ENCODE data around the gene SRSF9.
"Not testable (repeated sequence)": the region's sequence is repeated elsewhere in the genome, so short reads cannot be mapped to it uniquely, and the experiment has no call there.

Gene SRSF9, protein sequence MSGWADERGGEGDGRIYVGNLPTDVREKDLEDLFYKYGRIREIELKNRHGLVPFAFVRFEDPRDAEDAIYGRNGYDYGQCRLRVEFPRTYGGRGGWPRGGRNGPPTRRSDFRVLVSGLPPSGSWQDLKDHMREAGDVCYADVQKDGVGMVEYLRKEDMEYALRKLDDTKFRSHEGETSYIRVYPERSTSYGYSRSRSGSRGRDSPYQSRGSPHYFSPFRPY

DNA sequence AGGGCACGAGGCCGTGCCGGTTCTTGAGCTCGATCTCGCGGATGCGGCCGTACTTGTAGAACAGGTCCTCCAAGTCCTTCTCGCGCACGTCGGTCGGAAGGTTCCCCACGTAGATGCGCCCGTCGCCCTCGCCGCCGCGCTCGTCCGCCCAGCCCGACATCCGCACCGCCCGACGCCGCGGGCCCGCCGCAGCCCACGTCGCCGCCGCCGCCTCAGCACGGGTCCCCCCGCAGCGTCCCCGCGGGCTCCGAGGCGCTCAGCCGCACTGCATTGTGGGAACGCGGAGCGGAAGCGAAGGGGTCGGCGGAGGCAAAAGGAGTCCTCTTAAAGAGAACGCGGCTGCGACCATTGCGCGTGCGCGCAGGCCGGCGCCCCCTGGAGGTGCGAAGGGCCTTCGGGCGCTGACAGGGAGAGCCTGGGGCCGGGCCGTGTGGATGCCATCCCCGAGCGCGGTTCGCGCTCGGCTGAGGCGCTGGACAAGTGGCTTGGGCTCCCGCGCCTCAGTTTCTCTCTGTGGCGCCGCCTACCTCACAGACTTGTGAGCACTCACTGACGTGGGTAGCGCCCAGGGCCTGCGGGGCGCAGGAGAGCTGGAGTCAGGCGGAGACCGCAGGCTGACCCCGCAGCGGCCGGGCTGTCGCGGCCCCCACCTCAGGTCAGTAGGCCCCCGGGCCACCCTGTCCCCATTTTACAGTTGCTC, at the start of gene SRSF9:
TSS of gene SRSF9 (minus strand) at position 299 of the 700 bp plus-strand sequence. CDS start at position 160, 139 bp downstream.
- DNase-seq (ENCODE audit: low read depth), result peak; percentile 95
- peak within 1 kb of the TSS; percentile 81 for H3K4me3 ChIP-seq (ENCODE audit: control insufficient read depth, low read depth, low read length)
- TF ChIP-seq, protein P1, sequence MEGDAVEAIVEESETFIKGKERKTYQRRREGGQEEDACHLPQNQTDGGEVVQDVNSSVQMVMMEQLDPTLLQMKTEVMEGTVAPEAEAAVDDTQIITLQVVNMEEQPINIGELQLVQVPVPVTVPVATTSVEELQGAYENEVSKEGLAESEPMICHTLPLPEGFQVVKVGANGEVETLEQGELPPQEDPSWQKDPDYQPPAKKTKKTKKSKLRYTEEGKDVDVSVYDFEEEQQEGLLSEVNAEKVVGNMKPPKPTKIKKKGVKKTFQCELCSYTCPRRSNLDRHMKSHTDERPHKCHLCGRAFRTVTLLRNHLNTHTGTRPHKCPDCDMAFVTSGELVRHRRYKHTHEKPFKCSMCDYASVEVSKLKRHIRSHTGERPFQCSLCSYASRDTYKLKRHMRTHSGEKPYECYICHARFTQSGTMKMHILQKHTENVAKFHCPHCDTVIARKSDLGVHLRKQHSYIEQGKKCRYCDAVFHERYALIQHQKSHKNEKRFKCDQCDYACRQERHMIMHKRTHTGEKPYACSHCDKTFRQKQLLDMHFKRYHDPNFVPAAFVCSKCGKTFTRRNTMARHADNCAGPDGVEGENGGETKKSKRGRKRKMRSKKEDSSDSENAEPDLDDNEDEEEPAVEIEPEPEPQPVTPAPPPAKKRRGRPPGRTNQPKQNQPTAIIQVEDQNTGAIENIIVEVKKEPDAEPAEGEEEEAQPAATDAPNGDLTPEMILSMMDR (conservative IDR thresholded peaks at IDR 0.05; ENCODE audit: control insufficient read depth, insufficient read depth, low read depth, low read length), result peak; percentile 62

DNA sequence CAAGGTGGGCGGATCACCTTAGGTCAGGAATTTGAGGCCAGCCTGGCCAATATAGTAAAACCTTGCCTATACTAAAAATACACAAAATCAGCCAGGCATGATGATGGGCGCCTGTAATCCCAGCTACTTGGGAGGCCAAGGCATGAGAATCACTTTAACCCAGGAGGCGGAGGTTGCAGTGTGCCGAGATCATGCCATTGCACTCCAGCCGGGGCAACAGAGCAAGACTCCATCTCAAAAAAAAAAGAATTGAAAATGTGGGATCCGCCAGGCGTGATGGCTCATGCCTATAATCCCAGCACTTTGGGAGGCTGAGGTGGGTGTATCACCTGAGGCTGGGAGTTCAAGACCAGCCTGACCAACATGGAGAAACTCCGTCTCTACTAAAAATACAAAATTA, 49.8 kb upstream of the SRSF9 start:
- H3K4me3 ChIP-seq (ENCODE audit: control insufficient read depth, low read depth, low read length); DNase-seq (ENCODE audit: low read depth): not testable (repeated sequence)

DNA sequence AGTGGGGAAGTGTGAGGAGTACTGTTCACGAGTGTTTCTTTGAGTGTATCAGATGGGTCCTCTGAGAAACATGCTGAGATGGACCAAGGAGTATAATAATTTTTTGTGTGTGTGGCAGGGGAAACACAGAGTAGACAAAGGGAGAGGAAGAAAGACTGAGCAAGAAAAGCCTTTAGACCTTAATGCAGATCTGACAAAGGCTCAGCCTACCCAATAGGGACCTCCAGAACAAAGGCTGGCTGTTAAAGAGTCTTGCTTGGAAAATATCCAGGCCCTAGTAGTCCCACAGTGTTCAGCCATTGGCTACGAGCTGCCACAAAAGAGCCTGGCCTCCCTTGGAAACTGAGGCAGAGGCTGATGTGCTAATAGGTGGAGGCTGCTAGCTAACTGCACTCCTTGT, 45.9 kb upstream of the SRSF9 start:
- DNase-seq (ENCODE audit: low read depth), result no peak
- no peak overlapping the region for H3K4me3 ChIP-seq (ENCODE audit: control insufficient read depth, low read depth, low read length)
- TF ChIP-seq, protein P1 (conservative IDR thresholded peaks at IDR 0.05; ENCODE audit: control insufficient read depth, insufficient read depth, low read depth, low read length), result no peak

DNA sequence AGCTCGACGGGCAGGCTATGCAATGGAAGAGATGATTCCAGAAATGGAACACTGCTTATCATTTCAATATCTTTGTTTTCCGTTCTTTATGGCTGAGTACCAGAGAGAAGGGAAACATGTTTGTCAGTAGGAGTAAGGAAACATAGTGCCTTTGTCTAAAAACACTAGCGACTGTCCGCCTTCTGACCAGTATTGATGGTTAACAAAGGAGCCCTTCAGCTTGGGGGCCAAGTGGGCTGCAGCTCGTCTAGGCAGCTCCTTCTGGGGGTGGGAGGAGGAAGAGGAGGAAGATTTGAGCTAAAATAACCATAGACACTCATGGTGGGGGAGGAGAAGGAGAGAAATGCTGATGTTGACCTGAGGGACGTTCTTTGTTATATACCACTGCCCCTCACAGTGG, 44.5 kb upstream of the SRSF9 start:
- TF ChIP-seq, protein P1 (conservative IDR thresholded peaks at IDR 0.05; ENCODE audit: control insufficient read depth, insufficient read depth, low read depth, low read length), result no peak
- DNase-seq (ENCODE audit: low read depth), result no peak
- H3K4me3 ChIP-seq (ENCODE audit: control insufficient read depth, low read depth, low read length), result no peak overlapping the region

DNA sequence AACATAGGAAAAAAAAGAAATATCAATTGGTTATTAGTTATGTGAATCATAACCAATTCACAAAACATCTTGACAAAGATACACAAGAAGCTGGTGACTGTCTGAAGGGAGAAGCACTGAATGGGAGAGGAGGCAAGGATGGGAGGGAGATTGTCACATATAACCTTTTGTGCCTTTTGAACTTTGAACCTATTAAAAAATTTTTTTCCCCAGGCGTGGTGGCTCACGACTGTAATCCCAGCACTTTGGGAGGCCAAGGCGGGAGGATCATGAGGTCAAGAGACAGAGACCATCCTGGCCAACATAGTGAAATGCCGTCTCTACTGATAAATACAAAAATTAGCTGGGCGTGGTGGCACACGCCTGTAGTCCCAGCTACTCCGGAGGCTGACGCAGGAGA, 39.0 kb upstream of the SRSF9 start:
- TF ChIP-seq, protein P1 (conservative IDR thresholded peaks at IDR 0.05; ENCODE audit: control insufficient read depth, insufficient read depth, low read depth, low read length), result no peak
- H3K4me3 ChIP-seq (ENCODE audit: control insufficient read depth, low read depth, low read length), result no peak overlapping the region
- DNase-seq (ENCODE audit: low read depth), result no peak

DNA sequence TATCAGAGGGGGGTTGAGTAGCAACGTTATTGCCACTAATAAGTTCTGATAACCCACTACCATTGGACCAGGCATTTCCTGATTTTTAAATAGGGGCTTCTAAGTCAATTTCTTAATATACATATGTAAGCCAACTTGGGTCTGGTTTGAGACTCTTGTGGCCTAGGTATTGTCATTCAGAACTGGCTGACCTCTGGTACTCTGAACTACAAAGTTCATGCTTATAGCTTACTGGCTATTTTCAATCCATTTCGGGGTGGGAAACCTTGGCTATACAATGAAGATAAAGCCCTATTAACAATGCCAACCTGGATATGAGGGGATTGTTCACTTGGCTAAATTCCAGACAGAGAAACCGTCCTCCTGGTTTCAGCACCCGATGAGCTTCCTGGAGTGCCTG, 35.0 kb upstream of the SRSF9 start:
- TF ChIP-seq, protein P1 (conservative IDR thresholded peaks at IDR 0.05; ENCODE audit: control insufficient read depth, insufficient read depth, low read depth, low read length), result no peak
- no peak overlapping the region for H3K4me3 ChIP-seq (ENCODE audit: control insufficient read depth, low read depth, low read length)
- no peak for DNase-seq (ENCODE audit: low read depth)

DNA sequence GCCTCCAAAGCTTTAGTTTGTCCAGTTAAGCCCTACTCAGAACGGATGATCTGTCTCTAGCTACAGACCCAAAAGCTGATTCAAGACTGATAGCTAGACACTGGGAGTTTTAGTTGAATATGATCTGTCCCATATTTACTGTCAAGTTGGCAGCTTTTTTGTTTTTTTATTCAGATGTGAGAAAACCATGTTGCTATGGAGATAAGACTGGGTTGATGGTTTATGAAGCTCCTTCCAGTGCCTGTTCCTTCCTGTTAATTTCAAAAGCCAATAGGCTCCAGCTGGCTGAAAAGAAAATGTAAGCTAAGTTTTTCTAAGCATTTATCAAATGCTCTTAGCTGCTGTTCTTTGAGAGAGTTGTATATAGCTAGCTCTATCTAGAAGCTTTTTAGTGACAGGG, 31.0 kb upstream of the SRSF9 start:
- DNase-seq (ENCODE audit: low read depth), result peak; percentile 22
- TF ChIP-seq, protein P1 (conservative IDR thresholded peaks at IDR 0.05; ENCODE audit: control insufficient read depth, insufficient read depth, low read depth, low read length), result no peak
- no peak overlapping the region for H3K4me3 ChIP-seq (ENCODE audit: control insufficient read depth, low read depth, low read length)
